K562 (cell line): Measurements from ENCODE around the gene TARBP1. TPM values are rescaled to one million over a fixed set of nuclear protein-coding genes. Genes with fewer than 3 reads are reported as not detected.
A peak's percentile ranks its signal among the peaks of the same experiment; 100 is the strongest.

Experiments
- CBFB ChIP-seq: sonication (generic); formaldehyde crosslinking; IDR thresholded peaks from 2 replicates; pipeline ENCODE4 v1.4.0; 2020; ENCODE audit warnings: mild to moderate bottlenecking, missing genetic modification reagents
- CHD2 ChIP-seq: IDR thresholded peaks from 2 replicates; pipeline ENCODE4 v1.6.1; 2011; ENCODE audit warnings: low read depth, low read length
- ERF ChIP-seq: fragments of 450-650 bp; formaldehyde crosslinking; IDR thresholded peaks from 2 replicates; pipeline ENCODE4 v1.4.0; 2020; ENCODE audit warnings: mild to moderate bottlenecking, mixed read lengths
- HCFC1 ChIP-seq: IDR thresholded peaks from 2 replicates; pipeline ENCODE4 v1.6.1; 2012; ENCODE audit warnings: low read depth, low read length, improper control_type of control experiment
- HIVEP1 ChIP-seq: fragments of 250-450 bp; sonication (Bioruptor Pico); IDR thresholded peaks from 2 replicates; pipeline ENCODE4 v1.4.0; 2020; ENCODE audit warnings: mild to moderate bottlenecking
- PHF20 ChIP-seq: fragments of 450-650 bp; IDR thresholded peaks from 2 replicates; pipeline ENCODE4 v1.6.1; 2018; ENCODE audit not compliant: partially characterized antibody
- RERE ChIP-seq: sonication (generic); formaldehyde crosslinking; IDR thresholded peaks from 2 replicates; pipeline ENCODE4 v1.8.0; 2023; ENCODE audit warnings: missing genetic modification reagents, mild to moderate bottlenecking, borderline replicate concordance
- SIN3A ChIP-seq, 2 experiments: fragments of 150-350 bp in 1 of 2; IDR thresholded peaks; 2 replicates each; pipeline ENCODE4 v1.6.1; 2011 to 2016; ENCODE audit warnings: borderline replicate concordance in 2 of 2, low read depth in 2 of 2, low read length in 2 of 2, mild to moderate bottlenecking in 2 of 2, moderate library complexity in 2 of 2; ENCODE audit not compliant: control insufficient read depth in 1 of 2
- SMARCA4 ChIP-seq: fragments of 450-650 bp; IDR thresholded peaks from 2 replicates; pipeline ENCODE4 v1.6.1; 2016
- TEAD4 ChIP-seq, 2 experiments: sonication (generic) in 1 of 2; formaldehyde crosslinking in 1 of 2; IDR thresholded peaks; 2 replicates each; pipeline versions ENCODE4 v1.6.1 to v1.8.0; 2012 to 2022; ENCODE audit warnings: borderline replicate concordance in 1 of 2, inconsistent platforms in 1 of 2, low read length in 1 of 2, mild to moderate bottlenecking in 1 of 2, missing genetic modification reagents in 1 of 2
- ZFP1 ChIP-seq: fragments of 450-650 bp; formaldehyde crosslinking; IDR thresholded peaks from 2 replicates; pipeline ENCODE4 v1.4.0; 2020; ENCODE audit warnings: mild to moderate bottlenecking, mixed read lengths
- ZFX ChIP-seq: sonication (generic); formaldehyde crosslinking; IDR thresholded peaks from 2 replicates; pipeline ENCODE4 v1.8.0; 2022; ENCODE audit warnings: mild to moderate bottlenecking, missing genetic modification reagents, moderate library complexity
- ZNF384 ChIP-seq: IDR thresholded peaks from 2 replicates; pipeline ENCODE4 v1.6.1; 2012; ENCODE audit warnings: low read depth, low read length, improper control_type of control experiment
- ZNF41 ChIP-seq: fragments of 250-450 bp; sonication (Bioruptor Pico); conservative IDR thresholded peaks from 2 replicates; pipeline ENCODE4 v1.4.0; 2020; ENCODE audit warnings: mild to moderate bottlenecking
- ZNF589 ChIP-seq: fragments of 200-800 bp; sonication (Bioruptor generic); IDR thresholded peaks from 2 replicates; pipeline ENCODE4 v1.6.1; 2016; ENCODE audit warnings: low read depth, missing genetic modification characterization, missing compliant biosample characterization
- ZNF639 ChIP-seq, 2 experiments: fragments of 200-800 bp in 1 of 2; sonication (Bioruptor generic) in 1 of 2; sonication (generic) in 1 of 2; formaldehyde crosslinking in 1 of 2; IDR thresholded peaks in 1 of 2; conservative IDR thresholded peaks in 1 of 2; 2 replicates each; pipeline versions ENCODE4 v1.5.0 to v1.6.1; 2016 to 2020; ENCODE audit warnings: missing compliant biosample characterization in 1 of 2, missing genetic modification characterization in 1 of 2, missing genetic modification reagents in 1 of 2
- ZNF668 ChIP-seq: fragments of 250-450 bp; sonication (Bioruptor Pico); IDR thresholded peaks from 2 replicates; pipeline ENCODE4 v1.8.0; 2022; ENCODE audit warnings: mild to moderate bottlenecking, inconsistent platforms
- polyA plus RNA-seq, 8 experiments: library from polyadenylated mRNA; depleted of rRNA in 4 of 8; stranded (reverse) in 5 of 8; unstranded in 3 of 8; fragments of >200 nt; fragmentation: Nextera tagmentation in 2 of 8; fragmentation: Illumina TruSeq in 1 of 8; extraction: Ambion mirVana in 2 of 8; extraction: Trizol in 1 of 8; gene quantifications; 2 replicates each; pipeline versions ENCODE4 v1.2.1 to v1.2.3, GENCODE V29; 2011 to 2014; ENCODE audit warnings: inconsistent platforms in 1 of 8, missing spikeins in 1 of 8
- total RNA-seq, 7 experiments: library from RNA; depleted of rRNA in 6 of 7; stranded (reverse); fragments of >200 nt in 6 of 7; fragmentation: Illumina TruSeq in 2 of 7; extraction: Trizol in 2 of 7; gene quantifications; 2 replicates each; pipeline versions ENCODE4 v1.2.1 to v1.2.3, GENCODE V29; 2011 to 2021; ENCODE audit warnings: low replicate concordance in 1 of 7
- TF ChIP-seq, protein P1 (sequence below): sonication (generic); formaldehyde crosslinking; IDR thresholded peaks from 2 replicates; pipeline ENCODE4 v1.8.0; 2022; ENCODE audit warnings: mild to moderate bottlenecking, missing genetic modification reagents
- TF ChIP-seq, protein P2 (sequence below): sonication (generic); formaldehyde crosslinking; IDR thresholded peaks from 2 replicates; pipeline ENCODE4 v1.9.0; 2022; ENCODE audit warnings: mild to moderate bottlenecking, missing genetic modification reagents

Gene TARBP1
- total and polyA plus RNA-seq, 9 of the 15 experiments (the other 6 are each of a cell fraction or from before 2014, with no cell fraction given) = 8.8 to 48.0 (median 22.9) TPM

GRCh38 chr1:234499119-234499942, 20.4 kb upstream of the TARBP1 start (continued):
- TF ChIP-seq PHF20 (peak; percentile 4), SMARCA4 (0 out of 2 replicates have a peak, but pooled peaks have one; percentile 20), CHD2 (0 out of 2 replicates have a peak, but pooled peaks have one; percentile 9), ZNF384 (peak; percentile 23; the same call in 1 of the 2 replicates), RERE (CRISPR knock-in tag) (no peak), SIN3A (IDR thresholded peaks at IDR 0.05; ENCODE audit: borderline replicate concordance in 2 of 2, control insufficient read depth in 1 of 2, low read depth in 2 of 2, low read length in 2 of 2) (no peak), TEAD4 (IDR thresholded peaks at IDR 0.05; ENCODE audit: low read length) (peak; percentile 39), TEAD4 (CRISPR knock-in tag; IDR thresholded peaks at IDR 0.05; ENCODE audit: borderline replicate concordance) (peak; percentile 87; the same call in 1 of the 2 replicates), HIVEP1 (CRISPR knock-in tag) (peak; percentile 66; the same call in 1 of the 2 replicates), ZFP1 (CRISPR knock-in tag) (no peak; the same call in 1 of the 2 replicates), ZNF668 (CRISPR knock-in tag) (peak; percentile 84), ZNF639 (CRISPR knock-in tag; conservative IDR thresholded peaks at IDR 0.05 in 1 of 2, IDR thresholded peaks at IDR 0.05 in 1 of 2) (peak in 1 of 2 experiments; percentile 91; a peak in 2 of 4 replicates), HCFC1 (peak; percentile 33), ZNF41 (CRISPR knock-in tag) (peak; percentile 84), ZNF589 (CRISPR knock-in tag) (peak; percentile 98), CBFB (CRISPR knock-in tag) (peak; percentile 92), ERF (peak; percentile 40), ZFX (CRISPR knock-in tag) (peak; percentile 90)
- TF ChIP-seq, protein P1, sequence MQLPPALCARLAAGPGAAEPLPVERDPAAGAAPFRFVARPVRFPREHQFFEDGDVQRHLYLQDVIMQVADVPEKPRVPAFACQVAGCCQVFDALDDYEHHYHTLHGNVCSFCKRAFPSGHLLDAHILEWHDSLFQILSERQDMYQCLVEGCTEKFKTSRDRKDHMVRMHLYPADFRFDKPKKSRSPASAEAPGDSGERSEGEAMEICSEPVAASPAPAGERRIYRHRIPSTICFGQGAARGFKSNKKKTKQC (CRISPR knock-in tag) = peak; percentile 93
- TF ChIP-seq, protein P2, sequence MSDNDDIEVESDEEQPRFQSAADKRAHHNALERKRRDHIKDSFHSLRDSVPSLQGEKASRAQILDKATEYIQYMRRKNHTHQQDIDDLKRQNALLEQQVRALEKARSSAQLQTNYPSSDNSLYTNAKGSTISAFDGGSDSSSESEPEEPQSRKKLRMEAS = peak; percentile 99
